GM13976 (cell line): ENCODE results near the gene GOLGA8R.
"Not testable (repeated sequence)": the region's sequence is repeated elsewhere in the genome, so short reads cannot be mapped to it uniquely, and the experiment has no call there.

Experiments used
- DNase-seq: peaks from one replicate; pipeline ENCODE4 v3.0.0; 2012; ENCODE audit warnings: low spot score
- in situ Hi-C: fragments of 300-500 bp; cut with MboI; formaldehyde crosslinking; loops from one replicate; pipeline ENCODE4 v1.12.0; 2022; ENCODE audit warnings: low sequenced_read_pairs, mixed read lengths, inconsistent platforms; ENCODE audit not compliant: unreplicated experiment

The GOLGA8R gene

GRCh38 chr15:30414160-30414559 lies at the start of gene GOLGA8R:
GOLGA8R (minus strand) TSS chr15:30414260; CDS start chr15:30414162, 98 bp downstream.
- in situ Hi-C loops = not testable (repeated sequence)

GRCh38 chr15:30463849-30464248 lies 49.8 kb upstream of the GOLGA8R start:
- in situ Hi-C loops, DNase-seq: not testable (repeated sequence)

More at GRCh38 chr15:30414160-30414559, at the start of gene GOLGA8R:
- not testable (repeated sequence) for DNase-seq

- DNase-seq, in situ Hi-C loops: not testable (repeated sequence)
Measured at GRCh38 chr15:30462176-30462575, 48.1 kb upstream of the GOLGA8R start.

GRCh38 chr15:30452702-30453101 lies 38.6 kb upstream of the GOLGA8R start:
- in situ Hi-C loops = not testable (repeated sequence)

GRCh38 chr15:30438348-30438747 lies 24.3 kb upstream of the GOLGA8R start:
- DNase-seq, in situ Hi-C loops: not testable (repeated sequence)

More at GRCh38 chr15:30452702-30453101, 38.6 kb upstream of the GOLGA8R start:
- not testable (repeated sequence) for DNase-seq

GRCh38 chr15:30435878-30436277 lies 21.8 kb upstream of the GOLGA8R start:
- DNase-seq, in situ Hi-C loops: not testable (repeated sequence)

GRCh38 chr15:30420723-30421122 lies 6.7 kb upstream of the GOLGA8R start:
- DNase-seq, in situ Hi-C loops: not testable (repeated sequence)

GRCh38 chr15:30407636-30408035 lies 6.4 kb downstream of the GOLGA8R start:
- in situ Hi-C loops, DNase-seq: not testable (repeated sequence)

GRCh38 chr15:30398988-30399387 lies 15.1 kb downstream of the GOLGA8R start:
- DNase-seq, in situ Hi-C loops: not testable (repeated sequence)

GRCh38 chr15:30393664-30393991 lies 20.4 kb downstream of the GOLGA8R start:
- DNase-seq, in situ Hi-C loops: not testable (repeated sequence)

GRCh38 chr15:30392766-30393663 lies 21.0 kb downstream of the GOLGA8R start, which contains the start of gene CHRFAM7A:
CHRFAM7A (minus strand) TSS chr15:30393540; CDS start chr15:30383351, 10,189 bp downstream.
- in situ Hi-C loops, DNase-seq: not testable (repeated sequence)

- in situ Hi-C loops, DNase-seq: not testable (repeated sequence)
Measured at GRCh38 chr15:30386318-30386887, 27.7 kb downstream of the GOLGA8R start.

GRCh38 chr15:30377082-30377413 lies 37.0 kb downstream of the GOLGA8R start:
- in situ Hi-C loops = not testable (repeated sequence)

GRCh38 chr15:30376375-30377081 lies 37.5 kb downstream of the GOLGA8R start:
- DNase-seq, in situ Hi-C loops: not testable (repeated sequence)

More at GRCh38 chr15:30377082-30377413, 37.0 kb downstream of the GOLGA8R start:
- not testable (repeated sequence) for DNase-seq

GRCh38 chr15:30375872-30376271 lies 38.2 kb downstream of the GOLGA8R start:
- in situ Hi-C loops, DNase-seq: not testable (repeated sequence)

- in situ Hi-C loops = not testable (repeated sequence)
Measured at GRCh38 chr15:30374862-30375261, 39.2 kb downstream of the GOLGA8R start.

GRCh38 chr15:30368271-30368670 lies 45.8 kb downstream of the GOLGA8R start:
- DNase-seq, in situ Hi-C loops: not testable (repeated sequence)

More at GRCh38 chr15:30374862-30375261, 39.2 kb downstream of the GOLGA8R start:
- DNase-seq = not testable (repeated sequence)

- in situ Hi-C loops, DNase-seq: not testable (repeated sequence)
Measured at GRCh38 chr15:30367246-30367645, 46.8 kb downstream of the GOLGA8R start.

GRCh38 chr15:30361404-30361803 lies 52.7 kb downstream of the GOLGA8R start:
- DNase-seq, in situ Hi-C loops: not testable (repeated sequence)
